ENCODE data around the gene UBASH3B.

UBASH3B gene

GRCh38 chr11:122695076-122695615, 39.6 kb downstream of the UBASH3B start:
- no peak for TF ChIP-seq CTCF (IDR thresholded peaks at IDR 0.05; ENCODE audit: control insufficient read depth, extremely low read depth, insufficient read depth)
- H3K4me3 ChIP-seq (ENCODE audit: low read depth, low read length): no peak overlapping the region
- DNase-seq (ENCODE audit: low read depth): no peak

GRCh38 chr11:122696662-122697061, 41.1 kb downstream of the UBASH3B start:
- DNase-seq (ENCODE audit: low read depth): no peak
- H3K4me3 ChIP-seq (ENCODE audit: low read depth, low read length): no peak overlapping the region
- no peak for TF ChIP-seq CTCF (IDR thresholded peaks at IDR 0.05; ENCODE audit: control insufficient read depth, extremely low read depth, insufficient read depth)

- no peak overlapping the region for H3K4me3 ChIP-seq (ENCODE audit: low read depth, low read length)
- no peak for TF ChIP-seq CTCF (IDR thresholded peaks at IDR 0.05; ENCODE audit: control insufficient read depth, extremely low read depth, insufficient read depth)
- DNase-seq (ENCODE audit: low read depth): no peak
Observed at GRCh38 chr11:122697636-122698167, 42.2 kb downstream of the UBASH3B start.

GRCh38 chr11:122698392-122698791, 42.9 kb downstream of the UBASH3B start:
- H3K4me3 ChIP-seq (ENCODE audit: low read depth, low read length): no peak overlapping the region
- no peak for DNase-seq (ENCODE audit: low read depth)
- TF ChIP-seq CTCF (IDR thresholded peaks at IDR 0.05; ENCODE audit: control insufficient read depth, extremely low read depth, insufficient read depth): no peak

- DNase-seq (ENCODE audit: low read depth): no peak
- no peak for TF ChIP-seq CTCF (IDR thresholded peaks at IDR 0.05; ENCODE audit: control insufficient read depth, extremely low read depth, insufficient read depth)
Observed at GRCh38 chr11:122700666-122701065, 45.1 kb downstream of the UBASH3B start.

GRCh38 chr11:122701143-122701542, 45.6 kb downstream of the UBASH3B start:
- no peak for TF ChIP-seq CTCF (IDR thresholded peaks at IDR 0.05; ENCODE audit: control insufficient read depth, extremely low read depth, insufficient read depth)
- DNase-seq (ENCODE audit: low read depth): no peak

More at GRCh38 chr11:122700666-122701065, 45.1 kb downstream of the UBASH3B start:
- H3K4me3 ChIP-seq (ENCODE audit: low read depth, low read length): no peak overlapping the region

More at GRCh38 chr11:122701143-122701542, 45.6 kb downstream of the UBASH3B start:
- no peak overlapping the region for H3K4me3 ChIP-seq (ENCODE audit: low read depth, low read length)
